Gastrocnemius medialis (tissue), 4 donors: ENCODE results near the gene DDX3X.

ENCODE experiments used
- POLR2A ChIP-seq, 2 donors: fragments of 450-650 bp; IDR thresholded peaks; one replicate each; pipeline ENCODE4 v1.6.1; 2017; ENCODE audit warnings: antibody characterized with exemption in 2 of 2, mild to moderate bottlenecking in 2 of 2, moderate library complexity in 2 of 2
- TF ChIP-seq, protein P1 (sequence below), 5 experiments: fragments of 450-650 bp in 3 of 5; fragments of 200-600 bp in 2 of 5; sonication (generic) in 2 of 5; IDR thresholded peaks in 4 of 5; conservative IDR thresholded peaks in 1 of 5; 1 replicate in 4 of 5; 2 replicates in 1 of 5; pipeline ENCODE4 v1.5.1; 2016 to 2019; ENCODE audit warnings: antibody characterized with exemption in 5 of 5, mild to moderate bottlenecking in 3 of 5, moderate library complexity in 3 of 5

DNA sequence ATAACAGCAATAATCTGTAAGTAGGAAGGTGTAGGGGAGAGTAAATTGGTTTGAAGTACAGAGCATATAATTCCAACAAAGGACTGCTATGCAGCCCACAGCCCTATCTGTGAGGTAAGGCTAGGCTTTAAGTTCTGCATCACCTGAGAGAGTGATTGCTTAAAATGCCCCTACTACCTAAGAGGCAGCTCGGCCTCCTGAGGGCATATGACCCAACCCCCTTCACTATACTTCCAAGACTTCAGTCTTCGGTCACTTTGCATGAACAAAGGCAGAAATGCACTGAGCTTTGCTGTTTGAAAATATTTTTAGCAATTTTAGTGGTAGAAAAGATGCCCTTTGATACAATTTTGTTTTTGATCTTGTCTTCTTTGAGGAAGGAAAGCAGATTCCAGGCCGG lies 4.9 kb upstream of the DDX3X start:
- TF ChIP-seq POLR2A (IDR thresholded peaks at IDR 0.05), result no peak
- TF ChIP-seq, protein P1, sequence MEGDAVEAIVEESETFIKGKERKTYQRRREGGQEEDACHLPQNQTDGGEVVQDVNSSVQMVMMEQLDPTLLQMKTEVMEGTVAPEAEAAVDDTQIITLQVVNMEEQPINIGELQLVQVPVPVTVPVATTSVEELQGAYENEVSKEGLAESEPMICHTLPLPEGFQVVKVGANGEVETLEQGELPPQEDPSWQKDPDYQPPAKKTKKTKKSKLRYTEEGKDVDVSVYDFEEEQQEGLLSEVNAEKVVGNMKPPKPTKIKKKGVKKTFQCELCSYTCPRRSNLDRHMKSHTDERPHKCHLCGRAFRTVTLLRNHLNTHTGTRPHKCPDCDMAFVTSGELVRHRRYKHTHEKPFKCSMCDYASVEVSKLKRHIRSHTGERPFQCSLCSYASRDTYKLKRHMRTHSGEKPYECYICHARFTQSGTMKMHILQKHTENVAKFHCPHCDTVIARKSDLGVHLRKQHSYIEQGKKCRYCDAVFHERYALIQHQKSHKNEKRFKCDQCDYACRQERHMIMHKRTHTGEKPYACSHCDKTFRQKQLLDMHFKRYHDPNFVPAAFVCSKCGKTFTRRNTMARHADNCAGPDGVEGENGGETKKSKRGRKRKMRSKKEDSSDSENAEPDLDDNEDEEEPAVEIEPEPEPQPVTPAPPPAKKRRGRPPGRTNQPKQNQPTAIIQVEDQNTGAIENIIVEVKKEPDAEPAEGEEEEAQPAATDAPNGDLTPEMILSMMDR (IDR thresholded peaks at IDR 0.05 in 4 of 5, conservative IDR thresholded peaks at IDR 0.05 in 1 of 5), result no peak
